ENCODE data around the gene ZCCHC2. TPM values are rescaled to one million over a fixed set of nuclear protein-coding genes. Genes with fewer than 3 reads are reported as not detected.

Gene ZCCHC2
- polyA plus RNA-seq, 1 donor (not counting 4 experiments of a cell fraction or from before 2014, with no cell fraction given) = 12.9 TPM

DNA sequence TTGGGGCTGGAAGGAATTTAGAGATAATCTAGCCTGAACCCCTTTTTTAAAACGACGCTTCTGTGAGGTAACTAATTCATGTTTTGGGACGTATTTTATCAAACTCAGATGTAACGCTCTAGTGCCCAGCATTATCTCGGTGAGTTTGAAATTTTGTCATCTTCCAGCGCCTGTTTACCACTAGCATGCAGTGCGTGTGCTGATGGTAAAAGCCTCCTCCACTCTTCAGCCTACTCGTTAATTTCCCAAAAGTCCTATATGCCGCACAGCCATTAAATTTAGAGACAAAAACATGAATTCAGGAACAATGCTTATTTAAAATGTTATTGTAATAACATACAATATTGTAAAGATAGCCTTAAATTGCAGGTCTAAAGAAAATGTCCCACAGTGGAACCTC, 2.8 kb downstream of the ZCCHC2 start:
- Histone ChIP-seq H3K9me1 (ENCODE audit: control insufficient read depth, extremely low read depth, insufficient read depth, low read length) (no peaks in the 10 kb centered on the region), H4K20me1 (ENCODE audit: control insufficient read depth, extremely low read depth, insufficient read depth, low read length) (no peaks in the 10 kb centered on the region), H3K4me3 (ENCODE audit: control insufficient read depth in 2 of 3, extremely low read depth in 1 of 3, insufficient read depth in 2 of 3, low read depth in 1 of 3, low read length in 3 of 3) (peak overlapping the region; percentile 79 to 94 (median 86)), H3K4me2 (ENCODE audit: control insufficient read depth, extremely low read depth, insufficient read depth, low read depth, low read length) (peak overlapping the region; percentile 97), H3K4me1 (ENCODE audit: control insufficient read depth, extremely low read depth, insufficient read depth, low read length) (peaks cover 22% of the 10 kb centered on the region), H3K27me3 (ENCODE audit: control insufficient read depth, extremely low read depth, insufficient read depth, low read length) (no peaks in the 10 kb centered on the region), H3K36me3 (ENCODE audit: control insufficient read depth in 2 of 2, extremely low read depth in 1 of 2, insufficient read depth in 2 of 2, low read length in 2 of 2) (no peaks in the 10 kb centered on the region), H3K9ac (ENCODE audit: control insufficient read depth, extremely low read depth, insufficient read depth, low read length) (peak overlapping the region; percentile 81), H2AFZ (ENCODE audit: control insufficient read depth, low read length) (no peak overlapping the region), H3K9me3 (ENCODE audit: control insufficient read depth, low read depth, low read length) (no peaks in the 10 kb centered on the region), H3K27ac (ENCODE audit: control insufficient read depth, insufficient read depth, low read length) (peak overlapping the region; percentile 80), H3K79me2 (ENCODE audit: control insufficient read depth, insufficient read depth, low read length) (peaks cover 69% of the 10 kb centered on the region)
- DNase-seq (ENCODE audit: low read depth, low spot score) = no peak
- dilution Hi-C loops (cut with MboI; ENCODE audit: extremely low pct_ligation_motif_present, low sequenced_read_pairs) = no loop called here
- no peak for TF ChIP-seq EZH2 (IDR thresholded peaks at IDR 0.05; ENCODE audit: low read length)
- TF ChIP-seq, protein P1, sequence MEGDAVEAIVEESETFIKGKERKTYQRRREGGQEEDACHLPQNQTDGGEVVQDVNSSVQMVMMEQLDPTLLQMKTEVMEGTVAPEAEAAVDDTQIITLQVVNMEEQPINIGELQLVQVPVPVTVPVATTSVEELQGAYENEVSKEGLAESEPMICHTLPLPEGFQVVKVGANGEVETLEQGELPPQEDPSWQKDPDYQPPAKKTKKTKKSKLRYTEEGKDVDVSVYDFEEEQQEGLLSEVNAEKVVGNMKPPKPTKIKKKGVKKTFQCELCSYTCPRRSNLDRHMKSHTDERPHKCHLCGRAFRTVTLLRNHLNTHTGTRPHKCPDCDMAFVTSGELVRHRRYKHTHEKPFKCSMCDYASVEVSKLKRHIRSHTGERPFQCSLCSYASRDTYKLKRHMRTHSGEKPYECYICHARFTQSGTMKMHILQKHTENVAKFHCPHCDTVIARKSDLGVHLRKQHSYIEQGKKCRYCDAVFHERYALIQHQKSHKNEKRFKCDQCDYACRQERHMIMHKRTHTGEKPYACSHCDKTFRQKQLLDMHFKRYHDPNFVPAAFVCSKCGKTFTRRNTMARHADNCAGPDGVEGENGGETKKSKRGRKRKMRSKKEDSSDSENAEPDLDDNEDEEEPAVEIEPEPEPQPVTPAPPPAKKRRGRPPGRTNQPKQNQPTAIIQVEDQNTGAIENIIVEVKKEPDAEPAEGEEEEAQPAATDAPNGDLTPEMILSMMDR (optimal IDR thresholded peaks at IDR 0.05 in 1 of 3, IDR thresholded peaks at IDR 0.05 in 1 of 3, conservative IDR thresholded peaks at IDR 0.05 in 1 of 3; ENCODE audit: extremely low read depth in 1 of 3, insufficient read depth in 2 of 3, low read length in 3 of 3) = no peak
- FAIRE-seq = no peak

DNA sequence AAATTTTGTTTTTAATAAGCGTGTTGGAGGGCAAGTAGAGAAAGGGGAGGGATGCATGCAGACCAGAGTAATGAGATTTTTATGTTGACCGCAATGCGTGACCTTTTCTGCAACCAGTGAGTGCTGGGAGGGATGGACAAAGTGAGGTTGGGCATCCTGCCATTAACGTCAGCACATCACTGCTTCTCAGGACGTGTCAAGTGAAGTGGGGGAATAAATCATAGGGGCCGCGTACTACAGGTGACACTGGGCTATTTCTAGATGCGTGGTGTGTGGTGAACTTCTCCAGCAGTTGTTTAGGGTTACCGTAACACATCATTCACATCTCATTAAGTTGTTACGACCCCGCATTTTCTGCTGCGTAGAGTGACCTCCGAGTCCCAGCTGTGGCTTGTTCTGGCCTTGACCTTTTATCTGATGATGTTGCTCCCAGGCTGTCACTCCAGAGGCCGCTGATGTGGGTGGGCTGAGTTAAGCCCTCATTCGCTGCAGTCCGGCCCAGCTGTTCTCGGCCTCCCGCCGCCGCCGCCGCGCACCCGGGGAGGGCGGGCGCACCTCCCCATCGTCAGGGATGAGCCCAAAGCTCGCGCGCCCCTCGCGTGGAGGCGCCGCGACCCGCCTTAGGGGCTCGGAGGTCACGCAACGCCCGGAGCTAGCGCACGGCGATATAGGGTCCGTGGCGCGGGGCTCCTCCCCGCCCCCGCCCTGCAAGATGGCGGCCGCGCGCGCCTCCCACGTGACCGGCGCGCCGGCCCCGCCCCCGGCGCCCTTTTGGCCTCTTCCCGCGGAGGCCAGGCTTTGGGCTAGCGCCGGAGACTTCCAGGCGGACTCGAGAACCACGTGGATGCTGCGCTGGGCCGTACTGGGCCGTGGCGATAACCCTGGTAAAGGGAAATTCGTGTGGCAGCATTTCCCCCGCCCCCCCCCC, 3.5 kb downstream of the ZCCHC2 start:
- peak overlapping the region; percentile 97 for H3K4me2 ChIP-seq (ENCODE audit: control insufficient read depth, extremely low read depth, insufficient read depth, low read depth, low read length)
- peak overlapping the region; percentile 79 to 94 (median 86) for H3K4me3 ChIP-seq (ENCODE audit: control insufficient read depth in 2 of 3, extremely low read depth in 1 of 3, insufficient read depth in 2 of 3, low read depth in 1 of 3, low read length in 3 of 3)
- FAIRE-seq (peak; percentile 76), DNase-seq (ENCODE audit: low read depth, low spot score) (no peak)
- peak overlapping the region; percentile 92 for H2AFZ ChIP-seq (ENCODE audit: control insufficient read depth, low read length)
- H3K79me2 ChIP-seq (ENCODE audit: control insufficient read depth, insufficient read depth, low read length) = peaks cover 72% of the 10 kb centered on the region
- H3K27ac ChIP-seq (ENCODE audit: control insufficient read depth, insufficient read depth, low read length) = peak overlapping the region; percentile 80
- peak overlapping the region; percentile 81 for H3K9ac ChIP-seq (ENCODE audit: control insufficient read depth, extremely low read depth, insufficient read depth, low read length)
- dilution Hi-C loops (cut with MboI; ENCODE audit: extremely low pct_ligation_motif_present, low sequenced_read_pairs) = no loop called here
- H3K4me1 ChIP-seq (ENCODE audit: control insufficient read depth, extremely low read depth, insufficient read depth, low read length) = peaks cover 21% of the 10 kb centered on the region
- TF ChIP-seq EZH2 (IDR thresholded peaks at IDR 0.05; ENCODE audit: low read length) = no peak
- no peaks in the 10 kb centered on the region for H3K36me3 ChIP-seq (ENCODE audit: control insufficient read depth in 2 of 2, extremely low read depth in 1 of 2, insufficient read depth in 2 of 2, low read length in 2 of 2)
- H3K9me1 ChIP-seq (ENCODE audit: control insufficient read depth, extremely low read depth, insufficient read depth, low read length) = no peaks in the 10 kb centered on the region
- no peaks in the 10 kb centered on the region for H4K20me1 ChIP-seq (ENCODE audit: control insufficient read depth, extremely low read depth, insufficient read depth, low read length)
- H3K27me3 ChIP-seq (ENCODE audit: control insufficient read depth, extremely low read depth, insufficient read depth, low read length) = no peaks in the 10 kb centered on the region
- no peaks in the 10 kb centered on the region for H3K9me3 ChIP-seq (ENCODE audit: control insufficient read depth, low read depth, low read length)
